Fibroblast of pulmonary artery (primary cell): ENCODE data around the gene AHRR.
A peak's percentile ranks its signal among the peaks of the same experiment; 100 is the strongest.
"Not testable (repeated sequence)": the region's sequence is repeated elsewhere in the genome, so short reads cannot be mapped to it uniquely, and the experiment has no call there.

ENCODE experiments used
- DNase-seq: peaks from one replicate; pipeline ENCODE4 v3.0.0-alpha.2; 2010; ENCODE audit warnings: low read depth
- H3K4me3 ChIP-seq: replicated peaks from 2 replicates; pipeline ENCODE4 v1.5.1; 2011; ENCODE audit warnings: low read depth, mild to moderate bottlenecking, control low read depth, low read length, moderate library complexity
- CTCF ChIP-seq: IDR thresholded peaks from 2 replicates; pipeline ENCODE4 v1.5.1; 2011; ENCODE audit warnings: mild to moderate bottlenecking, control low read depth, low read length, inconsistent platforms; ENCODE audit errors: missing control alignments

AHRR gene

GRCh38 chr5:321230-321725, at the start of gene AHRR:
Gene AHRR, plus strand, starts transcription at chr5:321714. Its CDS starts 22,189 bp downstream, at chr5:343903.
- TF ChIP-seq CTCF = peak; percentile 23
- peak within 1 kb of the TSS; percentile 63 for H3K4me3 ChIP-seq
- peak; percentile 63 for DNase-seq

GRCh38 chr5:271828-272167, 49.7 kb upstream of the AHRR start:
- DNase-seq = not testable (repeated sequence)
- peak overlapping the region; percentile 68 for H3K4me3 ChIP-seq

GRCh38 chr5:273091-273490, 48.4 kb upstream of the AHRR start:
- H3K4me3 ChIP-seq = peak overlapping the region; percentile 44
- DNase-seq = not testable (repeated sequence)

- H3K4me3 ChIP-seq, DNase-seq: not testable (repeated sequence)
Observed at GRCh38 chr5:273491-273890, 48.0 kb upstream of the AHRR start.

GRCh38 chr5:274346-274745, 47.2 kb upstream of the AHRR start:
- not testable (repeated sequence) for H3K4me3 ChIP-seq, DNase-seq

- DNase-seq = no peak
- no peak overlapping the region for H3K4me3 ChIP-seq
- no peak for TF ChIP-seq CTCF
Observed at GRCh38 chr5:278646-279045, 42.9 kb upstream of the AHRR start.

GRCh38 chr5:279051-279665, 42.4 kb upstream of the AHRR start:
- not testable (repeated sequence) for H3K4me3 ChIP-seq, DNase-seq

- DNase-seq = no peak
- no peak overlapping the region for H3K4me3 ChIP-seq
- no peak for TF ChIP-seq CTCF
Observed at GRCh38 chr5:285991-286557, 35.4 kb upstream of the AHRR start.

GRCh38 chr5:290200-290599, 31.3 kb upstream of the AHRR start:
- H3K4me3 ChIP-seq, DNase-seq: not testable (repeated sequence)

GRCh38 chr5:291345-291744, 30.2 kb upstream of the AHRR start:
- not testable (repeated sequence) for H3K4me3 ChIP-seq

GRCh38 chr5:294788-295187, 26.7 kb upstream of the AHRR start:
- DNase-seq, H3K4me3 ChIP-seq: not testable (repeated sequence)

More at GRCh38 chr5:291345-291744, 30.2 kb upstream of the AHRR start:
- not testable (repeated sequence) for DNase-seq

- not testable (repeated sequence) for DNase-seq, H3K4me3 ChIP-seq
Observed at GRCh38 chr5:296207-296606, 25.3 kb upstream of the AHRR start.

GRCh38 chr5:296954-297353, 24.6 kb upstream of the AHRR start:
- DNase-seq = peak; percentile 71
- H3K4me3 ChIP-seq = not testable (repeated sequence)

- not testable (repeated sequence) for DNase-seq, H3K4me3 ChIP-seq
Observed at GRCh38 chr5:297448-297847, 24.1 kb upstream of the AHRR start.

- not testable (repeated sequence) for DNase-seq, H3K4me3 ChIP-seq
Observed at GRCh38 chr5:297991-298736, 23.4 kb upstream of the AHRR start.
